ENCODE results near the gene TLR2.

GRCh38 chr4:153725136-153725830 is 41.2 kb downstream of the TLR2 start:
- TF ChIP-seq, protein P1, sequence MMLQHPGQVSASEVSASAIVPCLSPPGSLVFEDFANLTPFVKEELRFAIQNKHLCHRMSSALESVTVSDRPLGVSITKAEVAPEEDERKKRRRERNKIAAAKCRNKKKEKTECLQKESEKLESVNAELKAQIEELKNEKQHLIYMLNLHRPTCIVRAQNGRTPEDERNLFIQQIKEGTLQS (CRISPR knock-in tag; conservative IDR thresholded peaks at IDR 0.05) = no peak
- no peak for TF ChIP-seq CTCF (IDR thresholded peaks at IDR 0.05)
- TF ChIP-seq FOXP4 (CRISPR knock-in tag; IDR thresholded peaks at IDR 0.05) = no peak
- no peak for TF ChIP-seq SP1 (CRISPR knock-in tag; conservative IDR thresholded peaks at IDR 0.05)
- no peak for TF ChIP-seq ELF4 (CRISPR knock-in tag; IDR thresholded peaks at IDR 0.05; ENCODE audit: low read depth)
- TF ChIP-seq ZNF138 (CRISPR knock-in tag; conservative IDR thresholded peaks at IDR 0.05) = no peak

All from WTC11 (cell line).